IMR-90 (cell line): ENCODE results near the gene DLL3. TPM values are rescaled to one million over a fixed set of nuclear protein-coding genes. Genes with fewer than 3 reads are reported as not detected.
A peak's percentile ranks its signal among the peaks of the same experiment; 100 is the strongest.

Experiments used
- ATAC-seq: fragments of 200-7000 bp; cut with Tn5 transposase; 2 replicates; pipeline ENCODE4 v1.9.1; 2020; ENCODE audit warnings: low read depth, mild to moderate bottlenecking, moderate library complexity
- BruUV-seq: library from RNA; stranded (reverse); fragments of 400-500 nt; replicated peaks from 2 replicates; lab custom pipeline; 2021; lab: Mats Ljungman, UMichigan
- CTCF ChIA-PET: fragments of 300-600 bp; formaldehyde crosslinking; extraction: SDS; loops from one replicate; lab custom pipeline; 2021; ENCODE audit warnings: antibody characterized with exemption; lab: Yijun Ruan, JAX
- POLR2A ChIA-PET: fragments of 300-600 bp; sonication (Branson Sonifier 250); formaldehyde crosslinking; loops from one replicate; lab custom pipeline; 2022; ENCODE audit warnings: antibody characterized with exemption; ENCODE audit not compliant: unreplicated experiment; lab: Charles Lee
- DNase-seq: peaks from one replicate; pipeline ENCODE4 v3.0.0; 2013
- H2AFZ ChIP-seq: replicated peaks from 2 replicates; pipeline ENCODE3; 2013; ENCODE audit warnings: low read length, mild to moderate bottlenecking; ENCODE audit not compliant: poor library complexity
- H2AK5ac ChIP-seq: 2 replicates; pipeline ENCODE4 v1.6.1; 2013; ENCODE audit warnings: low read depth, low read length, inconsistent platforms
- H2AK9ac ChIP-seq: replicated peaks from 2 replicates; pipeline ENCODE3; 2013; ENCODE audit warnings: mild to moderate bottlenecking, low read depth, low read length, moderate library complexity; ENCODE audit not compliant: poor library complexity
- H2BK120ac ChIP-seq: 2 replicates; pipeline ENCODE4 v1.6.1; 2013; ENCODE audit warnings: low read depth, low read length, inconsistent platforms
- H2BK15ac ChIP-seq: 3 replicates; pipeline ENCODE4 v1.6.1; 2013; ENCODE audit warnings: low read depth, low read length, inconsistent platforms
- H2BK20ac ChIP-seq: 2 replicates; pipeline ENCODE4 v1.6.1; 2013; ENCODE audit warnings: low read depth, mild to moderate bottlenecking, inconsistent platforms, low read length, moderate library complexity
- H2BK5ac ChIP-seq: 2 replicates; pipeline ENCODE4 v1.6.1; 2013; ENCODE audit warnings: mild to moderate bottlenecking, low read depth, low read length, inconsistent platforms; ENCODE audit not compliant: poor library complexity, severe bottlenecking
- H3K14ac ChIP-seq: replicated peaks from 2 replicates; pipeline ENCODE4 v1.6.1; 2013; ENCODE audit warnings: low read depth, low read length, inconsistent platforms
- H3K18ac ChIP-seq: 2 replicates; pipeline ENCODE4 v1.6.1; 2013; ENCODE audit warnings: low read depth, low read length, control low read depth
- H3K23ac ChIP-seq: 2 replicates; pipeline ENCODE4 v1.6.1; 2013; ENCODE audit warnings: low read depth, low read length, inconsistent platforms
- H3K27ac ChIP-seq: 2 replicates; pipeline ENCODE4 v1.5.1; 2013; ENCODE audit warnings: mild to moderate bottlenecking, control low read depth, low read length; ENCODE audit not compliant: insufficient read depth
- H3K27me3 ChIP-seq: 2 replicates; pipeline ENCODE4 v1.6.1; 2013; ENCODE audit warnings: low read length; ENCODE audit not compliant: control insufficient read depth, insufficient read depth
- H3K36me3 ChIP-seq: 2 replicates; pipeline ENCODE4 v1.6.1; 2013; ENCODE audit warnings: low read length, mixed read lengths; ENCODE audit not compliant: control insufficient read depth, insufficient read depth
- H3K4ac ChIP-seq: 2 replicates; pipeline ENCODE4 v1.6.1; 2013; ENCODE audit warnings: low read depth, low read length, inconsistent platforms
- H3K4me1 ChIP-seq: 2 replicates; pipeline ENCODE4 v1.6.1; 2013; ENCODE audit warnings: low read length, mixed read lengths; ENCODE audit not compliant: control insufficient read depth, insufficient read depth
- H3K4me2 ChIP-seq: 2 replicates; pipeline ENCODE4 v1.6.1; 2013; ENCODE audit warnings: low read depth, mild to moderate bottlenecking, control low read depth, low read length, moderate library complexity
- H3K4me3 ChIP-seq: 2 replicates; pipeline ENCODE4 v1.5.1; 2013; ENCODE audit warnings: low read depth, mild to moderate bottlenecking, control low read depth, low read length, moderate library complexity; ENCODE audit not compliant: insufficient read depth
- H3K56ac ChIP-seq: 2 replicates; pipeline ENCODE4 v1.6.1; 2013; ENCODE audit warnings: low read length, inconsistent platforms; ENCODE audit not compliant: insufficient read depth; ENCODE audit errors: extremely low read depth
- H3K79me1 ChIP-seq, 2 experiments: 2 replicates each; pipeline ENCODE4 v1.6.1; 2013; ENCODE audit warnings: low read length in 2 of 2, inconsistent platforms in 1 of 2, low read depth in 1 of 2
- H3K9ac ChIP-seq: 2 replicates; pipeline ENCODE4 v1.6.1; 2013; ENCODE audit warnings: low read depth, low read length, control low read depth
- H3K9me1 ChIP-seq: 2 replicates; pipeline ENCODE4 v1.6.1; 2013; ENCODE audit warnings: low read length, inconsistent platforms; ENCODE audit not compliant: insufficient read depth
- H3K9me3 ChIP-seq: 2 replicates; pipeline ENCODE4 v1.6.1; 2013; ENCODE audit warnings: low read length; ENCODE audit not compliant: control insufficient read depth, insufficient read depth
- H4K20me1 ChIP-seq: 2 replicates; pipeline ENCODE4 v1.6.1; 2013; ENCODE audit warnings: low read length, inconsistent platforms; ENCODE audit not compliant: insufficient read depth
- H4K5ac ChIP-seq: 2 replicates; pipeline ENCODE4 v1.6.1; 2013; ENCODE audit warnings: mild to moderate bottlenecking, low read depth, low read length, control low read depth
- H4K8ac ChIP-seq, 2 experiments: 2 replicates each; pipeline ENCODE4 v1.6.1; 2013; ENCODE audit warnings: low read depth in 2 of 2, low read length in 2 of 2, control low read depth in 1 of 2, inconsistent platforms in 1 of 2
- H4K91ac ChIP-seq: 2 replicates; pipeline ENCODE4 v1.6.1; 2013; ENCODE audit warnings: low read depth, low read length, inconsistent platforms; ENCODE audit not compliant: insufficient read depth
- MXI1 ChIP-seq: IDR thresholded peaks from 2 replicates; pipeline ENCODE4 v1.6.1; 2012; ENCODE audit warnings: low read depth, mild to moderate bottlenecking, low read length, moderate library complexity, borderline replicate concordance
- NFE2L2 ChIP-seq: fragments of 150-350 bp; IDR thresholded peaks from 2 replicates; pipeline ENCODE4 v1.6.1; 2016; ENCODE audit warnings: low read depth, mild to moderate bottlenecking, low read length
- SMC3 ChIP-seq: fragments of 150-350 bp; IDR thresholded peaks from 2 replicates; pipeline ENCODE4 v1.6.1; 2016; ENCODE audit warnings: low read depth, mild to moderate bottlenecking, antibody characterized with exemption, low read length, moderate library complexity
- WGBS, 2 experiments: methylation state at CpG; one replicate each; pipeline versions ENCODE4 v1.1.5 to v1.1.7; 2013; ENCODE audit warnings: missing lambda C conversion rate in 2 of 2; ENCODE audit not compliant: insufficient read length in 1 of 2; ENCODE audit errors: extremely low coverage in 2 of 2; 5-methylcytosine and 5-hydroxymethylcytosine counted together
- dilution Hi-C: fragments of 300-500 bp; cut with HindIII; formaldehyde crosslinking; loops from one replicate; pipeline ENCODE4 v1.14.3; 2018; ENCODE audit warnings: low sequenced_read_pairs; ENCODE audit not compliant: unreplicated experiment
- in situ Hi-C: fragments of 300-500 bp; cut with MboI; formaldehyde crosslinking; loops from 3 replicates; pipeline ENCODE4 v1.14.3; 2019; ENCODE audit warnings: low sequenced_read_pairs, inconsistent platforms, mixed read lengths
- intact Hi-C: fragments of 100-400 bp; cut with micrococcal nuclease; formaldehyde crosslinking; loops from 2 replicates; pipeline ENCODE4 v1.10.0; 2022
- polyA plus RNA-seq, 3 experiments: library from polyadenylated mRNA; depleted of rRNA; stranded (reverse); fragments of >200 nt; gene quantifications; 2 replicates each; pipeline ENCODE4 v1.2.3, GENCODE V29; 2012; ENCODE audit warnings: low replicate concordance in 1 of 3
- total RNA-seq: library from RNA; depleted of rRNA; stranded (reverse); fragments of >200 nt; gene quantifications from 2 replicates; pipeline ENCODE4 v1.2.3, GENCODE V29; 2012

Gene DLL3
- total and polyA plus RNA-seq, 2 of the 4 experiments (the other 2 are of a cell fraction): 0.36 to 1.3 TPM

- in situ Hi-C loops: no loop called here
- no peak for DNase-seq
- no peak; the same call in 1 of the 2 replicates for ATAC-seq
- no peak overlapping the region for H4K5ac ChIP-seq
- no peaks in the 10 kb centered on the region for H4K20me1 ChIP-seq
- H3K14ac ChIP-seq: no peak overlapping the region
- H2AK5ac ChIP-seq: no peak overlapping the region
- no peak overlapping the region for H4K8ac ChIP-seq
- ChIA-PET CTCF (interaction anchor here (0.6 kb wide), 1 partner anchor 518 kb away, joined by 3 read pairs; no protein-coding TSS in a partner anchor), POLR2A (no interaction called here)
- H3K9me3 ChIP-seq: peaks cover 13% of the 10 kb centered on the region
- H3K27ac ChIP-seq: no peak overlapping the region
- H3K4me3 ChIP-seq: no peak overlapping the region
- peaks cover 6% of the 10 kb centered on the region; the same call in 1 of the 2 replicates for H3K4me1 ChIP-seq
- H2BK120ac ChIP-seq: no peak overlapping the region
- 2% methylated on average over 19 of the region's 44 CpGs; no CpG with 5 or more reads in 1 of the 2 experiments for WGBS, 2 experiments
- H3K23ac ChIP-seq: no peak overlapping the region
- H4K91ac ChIP-seq: no peak overlapping the region
- no peak overlapping the region for H3K18ac ChIP-seq
- dilution Hi-C loops: no loop called here
- no peak overlapping the region for H2AK9ac ChIP-seq
- H3K9me1 ChIP-seq: no peaks in the 10 kb centered on the region
- BruUV-seq: no TSS peak
- H2AFZ ChIP-seq: peak overlapping the region; percentile 68
- H3K27me3 ChIP-seq: peaks cover 58% of the 10 kb centered on the region
- no peaks in the 10 kb centered on the region for H3K36me3 ChIP-seq
- H3K79me1 ChIP-seq: no peaks in the 10 kb centered on the region
- no peak overlapping the region for H2BK15ac ChIP-seq
- H3K9ac ChIP-seq: no peak overlapping the region
- H2BK20ac ChIP-seq: no peak overlapping the region
- no peak for TF ChIP-seq NFE2L2
- TF ChIP-seq SMC3: no peak
- no peak for TF ChIP-seq MXI1
- intact Hi-C loops: no loop called here
- H2BK5ac ChIP-seq: no peak overlapping the region
- peak overlapping the region; percentile 46; the same call in 1 of the 2 replicates for H3K4me2 ChIP-seq
- H3K56ac ChIP-seq: no peak overlapping the region
- no peak overlapping the region for H3K4ac ChIP-seq
These were observed 16.9 kb downstream of the DLL3 start for GRCh38 chr19:39515551-39516191.
